Type B pancreatic cell (in vitro differentiated cells): ENCODE results near the gene HIVEP3. TPM values are rescaled to one million over a fixed set of nuclear protein-coding genes. Genes with fewer than 3 reads are reported as not detected.

Experiments used
- DNase-seq: peaks from one replicate; pipeline ENCODE4 v3.0.0; 2021; ENCODE audit warnings: mixed read lengths; ENCODE audit not compliant: unreplicated experiment; ENCODE audit errors: extremely low spot score
- H3K27ac Mint-ChIP-seq: 2 replicates; pipeline ENCODE4 v1.8.0; 2021; ENCODE audit warnings: mild to moderate bottlenecking, mixed read lengths
- H3K27me3 Mint-ChIP-seq: 2 replicates; pipeline ENCODE4 v1.8.0; 2021; ENCODE audit warnings: mixed read lengths
- H3K36me3 Mint-ChIP-seq: 2 replicates; pipeline ENCODE4 v1.8.0; 2021; ENCODE audit warnings: mixed read lengths
- H3K4me1 Mint-ChIP-seq: one replicate; pipeline ENCODE4 v1.8.0; 2021; ENCODE audit warnings: mixed read lengths; ENCODE audit not compliant: unreplicated experiment
- H3K4me3 Mint-ChIP-seq: 2 replicates; pipeline ENCODE4 v1.8.0; 2021; ENCODE audit warnings: mild to moderate bottlenecking, mixed read lengths
- H3K9me3 Mint-ChIP-seq: 2 replicates; pipeline ENCODE4 v1.8.0; 2021; ENCODE audit warnings: mixed read lengths
- total RNA-seq: library from RNA; stranded (reverse); gene quantifications from 2 replicates; pipeline ENCODE4 v1.2.1, GENCODE V29; 2021; ENCODE audit warnings: low replicate concordance
- TF ChIP-seq, protein P1 (sequence below): fragments of 200-600 bp; sonication (generic); conservative IDR thresholded peaks from 2 replicates; pipeline ENCODE4 v1.5.0; 2021; ENCODE audit warnings: antibody characterized with exemption, mild to moderate bottlenecking

Gene HIVEP3
- total RNA-seq, 1 donor from 2014 or later = 9.2 TPM

GRCh38 chr1:41662061-41662764 lies 256.5 kb downstream of the HIVEP3 start:
- no peaks in the 10 kb centered on the region for H3K9me3 Mint-ChIP-seq
- no peak overlapping the region for H3K4me3 Mint-ChIP-seq
- peaks cover 52% of the 10 kb centered on the region for H3K27me3 Mint-ChIP-seq
- H3K27ac Mint-ChIP-seq = no peak overlapping the region
- peaks cover 21% of the 10 kb centered on the region for H3K4me1 Mint-ChIP-seq
- no peaks in the 10 kb centered on the region for H3K36me3 Mint-ChIP-seq
- no peak for DNase-seq
- TF ChIP-seq, protein P1, sequence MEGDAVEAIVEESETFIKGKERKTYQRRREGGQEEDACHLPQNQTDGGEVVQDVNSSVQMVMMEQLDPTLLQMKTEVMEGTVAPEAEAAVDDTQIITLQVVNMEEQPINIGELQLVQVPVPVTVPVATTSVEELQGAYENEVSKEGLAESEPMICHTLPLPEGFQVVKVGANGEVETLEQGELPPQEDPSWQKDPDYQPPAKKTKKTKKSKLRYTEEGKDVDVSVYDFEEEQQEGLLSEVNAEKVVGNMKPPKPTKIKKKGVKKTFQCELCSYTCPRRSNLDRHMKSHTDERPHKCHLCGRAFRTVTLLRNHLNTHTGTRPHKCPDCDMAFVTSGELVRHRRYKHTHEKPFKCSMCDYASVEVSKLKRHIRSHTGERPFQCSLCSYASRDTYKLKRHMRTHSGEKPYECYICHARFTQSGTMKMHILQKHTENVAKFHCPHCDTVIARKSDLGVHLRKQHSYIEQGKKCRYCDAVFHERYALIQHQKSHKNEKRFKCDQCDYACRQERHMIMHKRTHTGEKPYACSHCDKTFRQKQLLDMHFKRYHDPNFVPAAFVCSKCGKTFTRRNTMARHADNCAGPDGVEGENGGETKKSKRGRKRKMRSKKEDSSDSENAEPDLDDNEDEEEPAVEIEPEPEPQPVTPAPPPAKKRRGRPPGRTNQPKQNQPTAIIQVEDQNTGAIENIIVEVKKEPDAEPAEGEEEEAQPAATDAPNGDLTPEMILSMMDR = no peak

DNA sequence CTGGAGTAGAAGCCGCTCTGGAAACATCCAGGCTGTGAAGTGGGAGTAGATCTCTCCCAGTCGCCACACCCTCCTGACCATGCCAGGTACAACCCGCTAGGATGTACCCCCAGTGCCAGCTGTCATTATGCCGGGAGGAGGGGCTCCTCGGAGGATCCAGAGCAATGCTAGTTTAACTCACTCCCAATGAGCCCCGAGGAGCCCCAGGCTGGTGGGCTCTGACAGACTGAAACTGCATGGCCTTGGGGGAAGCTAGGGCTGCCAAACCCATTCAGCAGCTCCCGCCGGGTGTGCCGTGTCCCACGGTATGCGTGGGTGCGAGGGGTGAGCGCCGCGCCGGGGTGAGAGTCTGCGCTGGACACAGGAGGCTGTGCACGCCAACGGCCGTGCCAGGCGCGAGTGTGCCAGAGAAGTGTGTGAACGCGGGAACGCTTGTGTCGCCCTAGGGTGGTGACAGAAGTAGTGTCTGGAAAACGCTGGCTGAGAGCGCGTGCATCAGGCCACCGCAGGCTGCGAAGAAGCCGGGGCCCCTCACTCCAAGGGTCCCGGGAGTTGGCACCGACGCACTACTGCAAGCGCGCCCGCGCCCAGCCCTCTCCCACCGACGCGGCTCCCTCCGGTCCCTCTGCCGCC lies 257.2 kb downstream of the HIVEP3 start:
- Mint-ChIP-seq H3K27ac (peak overlapping the region; percentile 32), H3K4me3 (peak overlapping the region; percentile 88), H3K27me3 (peaks cover 52% of the 10 kb centered on the region), H3K9me3 (no peaks in the 10 kb centered on the region), H3K36me3 (no peaks in the 10 kb centered on the region), H3K4me1 (peaks cover 15% of the 10 kb centered on the region)
- TF ChIP-seq, protein P1 = no peak
- no peak for DNase-seq

GRCh38 chr1:41660570-41661427 lies 257.9 kb downstream of the HIVEP3 start:
- no peaks in the 10 kb centered on the region for H3K9me3 Mint-ChIP-seq
- TF ChIP-seq, protein P1 = no peak
- DNase-seq = no peak
- H3K36me3 Mint-ChIP-seq = no peaks in the 10 kb centered on the region
- peaks cover 17% of the 10 kb centered on the region for H3K4me1 Mint-ChIP-seq
- H3K27ac Mint-ChIP-seq = peak overlapping the region; percentile 32
- H3K27me3 Mint-ChIP-seq = peaks cover 56% of the 10 kb centered on the region
- H3K4me3 Mint-ChIP-seq = peak overlapping the region; percentile 88

DNA sequence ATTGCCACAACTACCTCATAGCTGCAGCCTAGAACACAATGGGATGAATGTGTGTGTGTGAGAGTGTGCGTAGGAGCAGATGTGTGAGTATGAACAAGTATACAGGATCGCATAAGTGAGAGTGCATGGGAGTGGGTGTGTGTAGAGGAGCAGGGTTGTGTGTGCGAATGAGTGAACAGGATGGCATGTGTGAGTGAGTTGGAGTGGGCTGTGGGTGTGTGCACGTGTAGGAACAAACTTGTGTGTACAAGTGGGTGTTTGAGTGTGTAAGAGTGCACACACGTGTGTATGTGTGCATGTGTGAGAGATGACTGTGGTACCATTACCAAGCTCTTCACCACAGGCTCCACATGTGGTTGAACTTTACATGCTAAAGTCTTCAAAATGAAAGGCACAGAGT lies 258.8 kb downstream of the HIVEP3 start:
- Mint-ChIP-seq H3K4me3 (peak overlapping the region; percentile 56), H3K36me3 (no peaks in the 10 kb centered on the region), H3K9me3 (no peaks in the 10 kb centered on the region), H3K4me1 (peaks cover 21% of the 10 kb centered on the region), H3K27me3 (peaks cover 59% of the 10 kb centered on the region), H3K27ac (no peak overlapping the region)
- no peak for DNase-seq
- TF ChIP-seq, protein P1 = no peak

GRCh38 chr1:41659159-41659495 lies 259.6 kb downstream of the HIVEP3 start:
- DNase-seq = no peak
- Mint-ChIP-seq H3K27me3 (peaks cover 57% of the 10 kb centered on the region), H3K9me3 (no peaks in the 10 kb centered on the region), H3K27ac (no peak overlapping the region), H3K4me1 (peaks cover 17% of the 10 kb centered on the region), H3K36me3 (no peaks in the 10 kb centered on the region), H3K4me3 (no peak overlapping the region)
- TF ChIP-seq, protein P1 = no peak
